Hepatic stellate cell (primary cell): ENCODE results near the gene KATNIP.

Experiments used
- DNase-seq: peaks from one replicate; pipeline ENCODE4 v3.0.0; 2011; ENCODE audit warnings: low spot score

The KATNIP gene

DNA sequence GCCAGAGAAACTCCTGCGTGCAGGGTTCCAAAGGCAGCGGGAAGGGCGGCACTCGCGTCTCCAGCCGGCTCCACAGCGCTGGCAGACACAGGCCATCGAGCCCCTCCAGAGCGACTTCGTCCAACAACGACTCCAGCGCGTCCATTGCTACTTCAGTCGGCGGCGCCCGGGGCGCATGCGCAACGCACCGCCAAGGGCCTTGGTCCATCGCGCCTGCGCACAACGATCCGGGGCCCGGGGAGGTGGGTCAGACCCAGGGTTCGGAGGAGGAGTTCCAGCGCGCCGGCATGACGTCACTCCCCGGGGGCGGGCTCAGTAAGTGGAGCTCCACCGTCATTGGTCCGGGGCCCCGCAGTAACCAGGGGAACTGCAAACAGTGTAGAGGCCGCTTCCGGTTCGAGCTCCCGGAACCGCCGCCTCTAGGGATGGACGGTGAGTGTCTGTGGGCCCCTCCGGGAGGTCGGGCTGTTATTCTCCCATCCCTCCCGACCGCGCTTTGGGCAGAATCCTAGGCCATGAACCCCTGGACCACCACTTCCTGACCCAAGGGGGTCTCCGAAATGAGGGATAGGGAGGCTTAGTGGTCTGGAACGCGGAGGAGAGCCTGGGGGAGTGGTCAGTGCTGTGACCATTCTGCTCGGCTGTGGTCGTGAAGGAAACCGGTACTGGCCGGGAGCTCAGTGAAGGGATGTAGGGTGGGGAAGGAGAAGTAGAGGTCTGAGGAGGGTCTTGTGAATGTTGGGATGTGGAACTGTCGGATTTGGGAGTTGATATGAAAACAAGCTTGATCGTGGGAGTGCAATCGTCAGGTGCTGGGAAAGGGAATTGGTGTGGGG lies at the start of gene KATNIP, which contains the start of gene GTF3C1:
Gene KATNIP (plus strand): TSS at position 399 of the 836 bp plus-strand sequence. CDS start 27 bp downstream, at position 426.
Gene GTF3C1 (minus strand): TSS at position 168 of the 836 bp plus-strand sequence. CDS start 23 bp downstream, at position 145.
- DNase-seq = peak; percentile 100

DNA sequence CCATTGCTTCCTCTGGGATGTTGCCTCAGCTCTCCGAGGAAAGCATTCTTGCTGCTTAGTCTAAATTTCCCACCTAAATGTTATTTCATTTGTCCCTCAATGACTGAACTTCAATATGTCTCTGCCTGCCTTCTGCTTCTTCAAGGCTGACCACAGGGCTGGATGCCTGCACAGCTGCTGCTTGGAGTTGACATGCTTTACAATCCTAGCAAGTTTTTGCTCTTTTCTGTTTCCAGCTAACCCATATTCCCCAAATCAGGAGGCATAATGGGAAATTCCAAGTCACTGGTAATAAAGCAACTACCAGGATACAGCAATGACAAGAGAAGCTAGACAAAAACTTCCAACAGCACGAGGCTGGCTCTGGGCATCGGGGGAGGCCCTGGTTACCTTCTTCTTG lies 49.1 kb upstream of the KATNIP start:
- DNase-seq = no peak

DNA sequence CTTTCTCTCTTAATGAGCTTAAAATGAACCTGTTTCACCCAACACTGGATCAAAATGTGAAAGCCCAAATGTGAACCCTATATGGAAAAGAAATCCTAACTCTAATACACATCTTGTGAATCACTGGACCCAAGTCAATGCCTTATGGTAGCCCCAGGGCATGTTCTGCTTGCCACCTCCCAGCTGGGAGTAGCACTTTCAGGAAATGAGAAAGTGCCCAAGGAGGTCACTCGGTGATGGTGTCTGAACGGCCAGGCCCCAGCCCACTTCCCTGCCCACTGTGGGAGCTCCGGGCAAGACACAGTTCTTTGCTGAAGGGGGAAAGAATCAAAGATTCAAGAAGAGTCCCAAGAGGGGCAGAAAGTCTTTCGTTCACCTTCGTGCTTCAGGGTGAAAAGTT lies 46.3 kb upstream of the KATNIP start:
- DNase-seq = no peak

DNA sequence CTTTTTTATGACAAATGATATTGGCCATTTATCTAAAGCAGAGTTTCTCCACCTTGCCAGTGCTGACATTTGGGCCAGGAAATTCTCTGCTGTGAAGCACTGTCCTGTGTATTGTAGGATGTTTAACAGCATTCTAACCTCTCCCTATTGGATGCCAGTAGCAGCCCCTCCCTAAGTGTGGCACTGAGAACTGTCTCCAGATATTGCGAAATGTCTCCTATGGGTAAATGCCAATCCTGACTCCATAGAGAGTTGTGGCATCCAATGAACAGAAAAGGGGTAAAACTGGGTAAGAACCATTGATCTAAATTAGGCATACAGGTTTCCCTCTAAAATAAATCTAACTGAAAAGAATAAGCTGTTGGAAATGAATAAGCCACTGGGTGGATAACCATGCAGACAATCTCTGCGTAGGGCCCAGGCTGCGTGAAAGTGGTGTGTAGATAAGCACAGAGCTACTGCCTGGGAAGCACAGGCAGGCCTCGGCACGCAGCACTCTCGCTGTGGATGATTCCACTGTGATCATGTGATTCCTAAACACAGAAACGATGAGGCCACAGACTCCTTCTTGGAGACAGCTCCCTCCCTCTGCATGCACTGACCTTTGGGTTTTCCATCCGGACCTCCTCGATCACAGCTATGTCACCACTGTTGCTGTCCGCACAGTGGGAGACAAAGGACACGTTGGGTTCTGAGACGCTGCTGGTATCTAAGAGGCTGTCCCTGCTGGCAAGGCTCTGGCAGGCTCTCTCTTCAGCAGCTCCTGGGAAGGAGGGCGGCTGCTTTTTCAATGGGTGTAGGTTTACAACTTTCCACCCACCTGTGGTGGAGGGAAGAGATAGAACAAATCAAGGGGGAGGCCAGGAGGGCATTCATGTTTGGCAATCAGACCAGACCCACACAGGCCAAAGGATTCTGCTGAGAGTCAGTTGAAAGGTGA lies 44.4 kb upstream of the KATNIP start:
- DNase-seq = no peak

DNA sequence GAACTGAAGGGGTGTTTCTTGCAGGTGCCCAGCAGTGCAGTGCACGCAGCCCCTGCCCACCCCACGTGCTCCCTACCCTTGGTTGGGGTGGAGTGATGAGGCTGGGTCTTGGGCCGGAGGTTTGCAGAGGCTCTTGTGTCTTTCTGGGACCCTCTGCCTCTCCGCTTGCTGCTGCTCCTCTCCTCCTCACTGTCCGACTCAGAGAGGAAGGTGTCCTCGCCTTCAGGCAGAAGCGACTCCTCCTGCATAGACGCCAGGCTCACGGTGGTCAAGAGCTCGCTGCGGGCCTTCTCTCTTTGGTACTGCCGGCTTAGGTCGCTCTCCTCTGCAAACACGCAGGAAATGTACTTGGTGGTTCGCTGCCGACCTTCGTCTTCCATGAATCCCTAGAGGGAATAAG lies 43.2 kb upstream of the KATNIP start:
- DNase-seq = no peak

DNA sequence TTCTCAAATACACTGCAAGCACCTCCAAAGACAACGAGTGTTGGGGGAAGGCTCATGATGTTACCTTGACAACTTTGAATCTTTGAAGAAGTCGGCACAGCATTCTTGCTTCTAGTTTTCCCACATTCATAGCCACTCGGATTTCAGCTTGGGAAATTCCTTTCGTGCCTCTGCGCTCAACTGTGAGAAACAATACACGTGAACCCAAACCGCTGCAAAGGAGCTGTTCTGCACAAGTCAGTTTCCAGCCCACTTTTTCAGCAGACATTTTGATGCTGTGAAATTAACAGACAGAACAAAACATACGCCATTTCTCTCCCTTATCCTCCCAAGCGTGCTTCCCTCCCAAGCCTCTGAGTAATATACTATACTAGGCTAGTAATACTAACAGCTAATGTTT lies 41.5 kb upstream of the KATNIP start:
- DNase-seq = no peak

DNA sequence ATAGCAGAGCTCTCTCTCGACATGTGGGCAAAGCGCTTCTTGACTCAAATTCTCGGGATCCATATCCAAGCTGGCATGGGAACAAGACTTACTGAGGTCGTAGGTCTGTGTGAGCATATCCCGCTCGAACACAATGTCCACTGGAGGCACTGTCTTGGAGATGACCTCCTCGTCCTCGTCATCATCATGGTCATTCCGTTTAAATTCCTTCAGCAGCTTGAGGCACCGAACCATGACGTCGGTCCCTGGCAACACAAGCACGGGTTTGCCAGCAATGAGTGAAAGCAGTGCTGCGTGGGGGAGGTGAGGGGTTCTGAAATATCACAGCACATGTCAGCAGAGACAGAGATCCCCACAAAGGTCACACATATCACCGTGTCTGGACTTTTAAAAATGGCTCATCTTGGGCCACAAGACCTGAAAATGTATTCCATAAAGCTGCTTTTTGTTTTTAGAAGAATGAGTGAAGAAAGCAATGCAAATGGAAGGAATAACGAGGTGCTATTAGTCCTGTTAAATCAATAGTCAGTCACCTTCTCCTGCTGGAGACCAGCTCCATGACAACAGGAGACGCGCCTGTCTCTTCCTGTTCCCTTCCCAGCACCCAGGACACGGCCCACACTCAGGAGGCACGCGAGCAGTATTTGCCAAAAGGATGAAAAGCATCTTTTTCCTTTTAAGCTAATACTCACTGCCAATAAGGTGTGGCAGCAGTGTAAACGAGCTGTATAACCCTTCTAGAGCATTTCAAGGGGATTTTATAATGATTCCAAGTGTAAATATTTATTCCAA lies 38.1 kb upstream of the KATNIP start:
- no peak for DNase-seq

DNA sequence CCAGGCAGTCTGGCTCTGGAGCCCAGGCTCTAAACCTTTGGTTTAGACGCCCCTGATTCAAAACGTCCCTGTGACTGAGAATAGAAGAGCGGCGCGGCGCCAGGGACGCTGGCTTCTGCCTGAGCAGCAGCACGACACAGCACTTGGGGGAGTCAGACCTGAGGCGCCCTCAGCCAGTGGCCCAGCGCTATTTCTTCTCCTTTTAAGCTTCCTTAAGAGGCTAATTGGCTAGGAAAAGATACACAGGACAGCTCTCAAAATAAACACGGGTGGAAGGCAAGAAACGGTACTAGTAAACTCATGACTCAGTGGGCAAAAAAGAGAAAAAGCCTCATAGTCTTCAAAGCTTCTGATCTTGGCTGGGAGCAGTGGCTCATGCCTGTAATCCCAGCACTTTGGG lies 35.1 kb upstream of the KATNIP start:
- no peak for DNase-seq

DNA sequence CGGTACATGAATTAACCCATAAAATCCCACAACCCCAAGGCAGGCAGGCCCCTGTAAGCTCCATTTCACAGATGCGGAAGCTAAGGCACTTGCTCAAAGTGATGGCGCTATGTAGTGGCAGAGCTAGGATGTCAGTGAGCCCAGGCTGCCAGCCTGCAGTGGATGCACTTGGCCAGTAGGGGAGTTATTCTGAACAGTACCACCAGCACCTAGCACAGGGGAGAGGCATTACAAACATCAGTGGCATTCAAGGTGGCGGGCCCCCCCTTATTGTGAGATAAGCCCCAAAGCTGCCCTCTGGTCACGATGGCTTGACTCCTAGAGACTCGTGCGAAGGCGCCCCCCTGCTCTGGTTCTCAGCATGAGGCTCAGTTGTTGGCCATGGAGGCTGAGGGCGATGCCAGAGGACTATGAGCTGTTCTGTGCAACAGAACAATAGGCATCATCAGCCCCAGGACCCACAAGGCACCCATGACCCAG lies 34.0 kb upstream of the KATNIP start:
- DNase-seq = peak; percentile 63

DNA sequence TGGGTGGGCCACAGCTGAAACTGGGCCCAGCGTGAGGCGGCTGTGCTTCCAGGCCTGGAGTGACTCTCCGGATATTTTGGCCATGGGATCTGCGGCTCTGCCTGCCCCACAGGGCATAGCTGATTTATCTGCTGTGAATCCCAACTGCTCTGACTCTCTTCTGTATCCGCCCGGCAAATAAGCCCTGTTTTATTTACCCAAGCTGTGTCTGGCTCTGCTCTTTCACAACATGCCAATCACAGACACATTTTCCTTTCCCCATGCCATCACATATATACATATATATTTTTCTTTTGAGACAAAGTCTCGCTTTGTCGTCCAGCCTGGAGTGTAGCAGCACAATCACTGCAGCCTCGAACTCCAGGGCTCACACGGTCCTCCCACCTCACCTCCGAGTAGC lies 33.6 kb upstream of the KATNIP start:
- DNase-seq = no peak

DNA sequence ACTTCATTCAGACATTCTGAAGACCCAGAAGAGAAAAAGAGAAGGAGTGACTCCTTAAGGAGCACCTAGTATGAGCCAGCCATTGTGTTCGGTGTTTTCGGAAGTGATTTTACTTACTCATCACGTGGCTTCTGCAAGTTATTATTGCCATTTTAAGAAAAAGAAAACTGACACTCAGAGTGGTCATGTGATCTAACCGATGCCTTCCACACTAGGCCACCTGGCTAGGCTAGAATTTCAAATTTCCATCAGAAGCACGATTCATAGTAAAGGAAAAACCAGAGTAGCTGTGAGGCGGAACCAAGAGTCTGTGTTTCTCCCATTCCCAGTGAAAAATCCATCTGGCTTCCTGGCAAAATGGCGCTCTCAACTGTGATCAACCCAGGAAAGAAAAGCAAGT lies 32.3 kb upstream of the KATNIP start:
- DNase-seq = no peak

DNA sequence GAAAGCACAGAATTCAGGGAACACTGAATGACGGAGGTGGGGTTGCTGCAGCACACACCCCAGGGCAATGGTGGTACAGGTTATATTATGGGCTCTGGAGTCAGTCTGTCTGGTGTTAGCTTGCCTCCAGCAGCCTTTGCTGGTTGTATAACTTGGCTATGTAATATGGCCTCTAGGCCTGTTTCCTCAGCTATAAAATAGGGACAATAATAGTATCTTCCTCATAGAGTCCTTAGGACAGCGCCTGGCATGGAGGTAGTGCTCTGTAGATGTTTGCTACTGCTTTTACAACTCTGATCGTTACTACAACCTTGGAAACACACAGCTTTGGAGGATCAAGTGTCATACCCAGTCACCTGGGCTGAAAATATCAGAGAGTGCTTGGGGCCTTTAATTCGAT lies 31.7 kb upstream of the KATNIP start:
- no peak for DNase-seq

DNA sequence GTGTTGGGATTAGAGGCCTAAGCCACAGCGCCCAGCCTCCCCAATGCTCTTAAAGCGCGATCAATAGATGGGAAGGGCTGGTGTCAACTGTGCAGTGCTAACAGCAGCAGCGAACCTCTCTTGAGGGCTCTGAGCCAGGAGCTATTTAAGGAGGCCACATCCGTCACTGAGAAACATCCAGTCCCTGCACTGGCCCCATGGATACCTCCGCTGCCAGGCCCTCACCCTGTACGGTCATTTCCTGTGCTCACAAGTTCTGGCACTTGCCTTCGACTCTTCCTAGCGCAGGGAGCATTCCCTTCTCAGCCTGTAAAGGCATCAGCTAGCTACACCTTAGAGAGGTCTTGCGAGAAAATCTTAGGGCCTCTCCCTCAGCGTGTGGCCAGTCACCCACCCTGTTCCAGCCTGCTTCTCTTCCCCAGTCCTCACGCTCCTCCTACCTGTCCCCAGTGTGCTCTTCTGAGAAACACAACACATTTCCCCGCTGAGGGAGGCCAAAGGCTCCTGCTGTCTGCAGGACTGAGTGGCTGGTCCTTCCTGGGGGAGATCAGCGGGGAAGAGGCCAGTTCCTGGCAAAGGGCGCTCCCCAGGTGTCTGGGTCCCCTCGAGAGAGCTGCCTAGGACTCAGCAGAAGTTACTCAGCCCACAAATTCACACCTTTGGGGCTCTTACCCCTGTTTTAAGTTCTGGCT lies 28.8 kb upstream of the KATNIP start:
- DNase-seq = peak; percentile 74

DNA sequence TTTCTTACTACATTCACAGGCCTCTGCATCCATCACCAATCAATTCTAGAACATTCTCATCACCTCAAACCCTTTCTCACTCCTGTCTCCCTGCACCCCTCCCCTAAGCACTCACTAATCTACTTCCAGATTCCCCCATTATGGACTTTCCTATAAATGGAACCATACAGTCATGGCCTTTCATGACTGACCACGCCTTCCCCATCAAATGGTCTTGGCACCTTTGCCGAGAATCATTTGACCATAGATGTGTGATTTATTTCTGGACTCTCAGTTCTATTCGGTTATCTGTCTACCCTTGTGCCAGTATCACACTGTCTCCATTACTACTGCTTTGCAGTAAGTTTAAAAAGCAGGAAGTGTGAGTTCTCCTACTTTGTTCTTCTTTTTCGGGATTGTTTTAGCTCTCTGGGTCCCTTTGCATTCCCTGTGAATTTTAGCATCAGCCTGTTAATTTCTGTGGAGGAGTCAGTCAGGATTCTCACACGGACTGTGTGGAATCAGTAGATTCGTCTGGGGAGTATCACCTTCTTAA lies 27.7 kb upstream of the KATNIP start:
- no peak for DNase-seq

DNA sequence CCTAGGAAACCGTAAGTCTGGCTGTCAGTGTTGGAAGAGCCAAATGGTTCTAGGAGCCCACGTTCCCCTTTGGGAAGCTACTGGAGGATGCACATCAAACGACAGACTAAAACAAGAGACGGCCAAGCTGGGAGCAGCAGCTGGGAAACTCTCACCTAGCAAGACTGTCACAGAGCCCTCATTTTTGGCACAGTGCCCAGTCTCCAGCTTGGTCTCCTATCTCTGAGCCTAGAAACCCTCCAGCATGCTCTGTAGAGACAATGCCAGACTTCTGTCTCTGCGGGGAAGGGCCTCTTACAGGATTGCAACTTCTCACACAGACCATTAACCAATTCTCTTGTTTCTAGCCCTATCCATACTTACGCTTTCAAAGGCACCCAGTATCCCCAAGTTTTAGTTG lies 23.8 kb upstream of the KATNIP start:
- no peak for DNase-seq

DNA sequence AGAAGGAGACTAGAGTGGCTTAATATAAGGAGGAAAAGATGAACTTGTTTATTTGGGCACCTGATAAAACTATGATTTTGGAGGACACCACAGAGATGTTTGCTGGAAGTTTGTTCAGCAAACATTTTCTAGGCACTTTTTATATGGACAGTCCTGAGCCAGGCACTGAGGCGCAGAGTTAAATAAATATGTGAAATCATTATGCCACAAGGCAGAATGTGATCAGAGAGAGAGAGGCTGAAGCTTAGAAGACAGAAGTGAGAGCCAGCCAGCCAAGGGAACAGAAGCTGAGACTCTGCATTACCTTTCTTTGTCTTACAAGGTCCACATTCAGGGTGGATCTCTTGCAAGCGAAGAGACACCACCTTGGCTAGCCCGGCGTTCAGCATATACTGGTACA lies 21.6 kb upstream of the KATNIP start:
- DNase-seq = no peak

DNA sequence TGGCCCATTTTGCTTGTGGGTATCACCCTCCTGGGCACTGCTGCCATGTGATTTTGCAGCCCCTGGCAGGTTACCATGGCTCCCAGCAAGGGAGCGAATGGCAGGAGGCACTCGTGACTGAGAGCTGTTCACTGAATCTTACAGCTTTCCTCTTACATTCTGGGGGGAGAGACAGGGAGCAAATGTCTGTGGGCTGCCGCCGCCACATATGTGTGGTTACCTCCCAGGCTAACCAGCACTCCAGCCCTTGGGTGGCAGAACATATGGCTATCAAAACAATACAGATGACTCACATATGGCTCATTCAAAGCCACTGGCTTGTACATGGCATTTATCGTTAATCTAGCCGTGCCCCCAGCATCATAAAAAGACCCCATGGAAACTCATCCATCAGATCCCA lies 20.0 kb upstream of the KATNIP start:
- peak; percentile 61 for DNase-seq

DNA sequence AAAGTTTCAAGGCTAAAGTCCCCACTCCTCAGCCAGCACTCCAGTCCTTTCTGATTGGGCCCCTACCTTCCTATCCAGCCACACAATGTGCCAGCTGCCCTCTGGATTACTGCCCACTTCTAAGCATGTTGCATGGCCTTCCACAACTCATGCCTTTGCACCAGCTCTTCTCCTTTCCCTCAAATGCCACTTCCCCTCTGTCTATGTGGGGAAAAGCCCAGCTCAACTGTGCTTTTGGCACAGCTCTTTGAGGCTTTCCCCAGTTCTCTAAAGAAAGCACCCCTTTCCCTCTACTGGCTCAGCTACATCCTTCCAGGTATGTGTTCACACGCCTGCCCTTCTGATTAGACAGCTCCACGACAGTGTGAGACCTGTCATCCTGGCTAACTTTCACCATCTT lies 18.8 kb upstream of the KATNIP start:
- DNase-seq = no peak

DNA sequence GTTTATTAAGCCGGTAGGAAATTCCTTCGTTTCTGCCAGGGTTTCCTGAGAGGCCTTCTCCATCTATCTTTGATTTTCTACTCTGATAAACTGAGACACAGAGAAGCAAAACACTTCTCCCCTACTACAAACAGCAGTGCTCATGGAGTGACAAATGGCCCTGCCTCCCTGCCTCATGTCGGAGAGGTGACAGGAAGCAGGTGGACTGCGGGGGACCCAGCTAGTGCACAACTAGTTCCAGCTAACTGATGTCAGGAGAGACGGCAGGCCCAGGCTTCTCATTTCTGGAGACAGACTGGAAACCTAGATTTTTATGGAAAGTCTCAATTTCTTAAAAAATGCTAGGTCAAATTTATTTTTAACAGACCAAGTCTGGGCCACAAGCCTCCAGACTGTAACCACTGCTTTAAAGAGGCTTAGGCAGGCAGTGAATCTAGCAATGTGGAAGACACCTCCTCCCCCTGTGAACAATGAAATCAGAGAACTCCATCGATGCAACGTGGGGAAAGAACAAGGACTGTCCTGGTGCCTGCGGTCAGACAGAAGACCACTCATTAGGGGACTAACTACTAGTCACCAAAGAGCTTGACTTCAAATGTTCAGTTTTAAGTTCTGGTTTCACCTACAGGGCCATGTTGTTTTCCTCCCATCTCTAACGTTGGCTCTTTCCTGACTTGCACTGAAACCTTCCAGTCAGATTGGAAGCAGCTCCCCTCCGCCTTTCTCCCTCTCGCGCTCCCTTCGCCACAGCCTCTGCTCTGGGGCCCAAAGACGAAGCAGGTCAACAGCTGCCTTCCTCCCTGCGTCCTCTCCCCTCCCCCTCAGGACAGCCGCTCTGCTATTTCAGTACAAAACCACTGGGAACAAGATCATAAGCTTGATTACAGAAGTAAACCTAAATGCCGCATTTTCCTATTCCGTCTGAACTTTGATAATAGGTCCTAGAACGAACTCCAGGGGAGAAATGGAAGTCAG lies 17.8 kb upstream of the KATNIP start:
- DNase-seq = no peak

DNA sequence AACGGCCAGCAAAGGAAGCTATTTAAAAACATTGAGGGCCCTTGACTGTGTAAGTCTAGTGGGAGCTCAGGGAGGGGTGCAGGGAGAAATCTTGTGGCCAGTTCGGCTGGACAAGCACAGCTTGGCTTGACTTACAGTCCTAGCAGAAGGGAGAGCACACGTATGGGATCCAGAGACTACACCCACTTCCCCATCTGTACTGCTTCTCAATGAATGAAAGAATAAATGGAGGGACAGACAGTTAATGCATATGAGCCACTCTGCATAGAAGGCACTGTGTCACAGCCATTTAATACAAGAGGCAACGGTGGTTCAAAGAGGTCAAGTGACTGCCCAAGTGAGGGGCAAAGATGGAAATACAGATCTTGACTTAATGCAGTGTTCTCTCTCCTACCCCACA lies 15.7 kb upstream of the KATNIP start:
- DNase-seq = no peak
